Measurements from ENCODE around the gene ZIC5.

DNA sequence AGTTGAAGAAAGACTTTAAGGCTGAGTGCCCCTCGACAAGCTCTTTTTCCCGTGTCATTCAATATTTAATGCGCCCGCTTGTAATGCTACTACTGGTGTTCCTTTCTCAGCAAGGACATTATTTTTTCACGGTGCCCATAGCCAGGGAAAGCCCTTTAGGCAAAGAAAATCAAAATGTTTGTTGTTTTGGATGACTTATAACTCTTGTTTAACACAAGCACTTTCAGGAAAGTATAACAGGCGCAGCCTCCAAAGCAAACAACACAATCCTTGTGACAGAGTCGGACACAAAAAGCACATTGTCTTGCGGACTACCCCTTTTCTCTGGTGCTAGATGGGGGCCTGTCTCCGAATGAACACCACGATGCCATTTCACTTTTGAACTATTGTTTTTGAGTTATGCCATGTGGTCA lies 12.4 kb downstream of the ZIC5 start:
- TF ChIP-seq, protein P1, sequence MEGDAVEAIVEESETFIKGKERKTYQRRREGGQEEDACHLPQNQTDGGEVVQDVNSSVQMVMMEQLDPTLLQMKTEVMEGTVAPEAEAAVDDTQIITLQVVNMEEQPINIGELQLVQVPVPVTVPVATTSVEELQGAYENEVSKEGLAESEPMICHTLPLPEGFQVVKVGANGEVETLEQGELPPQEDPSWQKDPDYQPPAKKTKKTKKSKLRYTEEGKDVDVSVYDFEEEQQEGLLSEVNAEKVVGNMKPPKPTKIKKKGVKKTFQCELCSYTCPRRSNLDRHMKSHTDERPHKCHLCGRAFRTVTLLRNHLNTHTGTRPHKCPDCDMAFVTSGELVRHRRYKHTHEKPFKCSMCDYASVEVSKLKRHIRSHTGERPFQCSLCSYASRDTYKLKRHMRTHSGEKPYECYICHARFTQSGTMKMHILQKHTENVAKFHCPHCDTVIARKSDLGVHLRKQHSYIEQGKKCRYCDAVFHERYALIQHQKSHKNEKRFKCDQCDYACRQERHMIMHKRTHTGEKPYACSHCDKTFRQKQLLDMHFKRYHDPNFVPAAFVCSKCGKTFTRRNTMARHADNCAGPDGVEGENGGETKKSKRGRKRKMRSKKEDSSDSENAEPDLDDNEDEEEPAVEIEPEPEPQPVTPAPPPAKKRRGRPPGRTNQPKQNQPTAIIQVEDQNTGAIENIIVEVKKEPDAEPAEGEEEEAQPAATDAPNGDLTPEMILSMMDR (IDR thresholded peaks at IDR 0.05) = no peak
- no peak for TF ChIP-seq POLR2A (IDR thresholded peaks at IDR 0.05)
